ENCODE results near the gene CHRNA4. TPM values are rescaled to one million over a fixed set of nuclear protein-coding genes. Genes with fewer than 3 reads are reported as not detected.

CHRNA4 gene
- total RNA-seq, 2 experiments from 2014 or later, result not detected

DNA sequence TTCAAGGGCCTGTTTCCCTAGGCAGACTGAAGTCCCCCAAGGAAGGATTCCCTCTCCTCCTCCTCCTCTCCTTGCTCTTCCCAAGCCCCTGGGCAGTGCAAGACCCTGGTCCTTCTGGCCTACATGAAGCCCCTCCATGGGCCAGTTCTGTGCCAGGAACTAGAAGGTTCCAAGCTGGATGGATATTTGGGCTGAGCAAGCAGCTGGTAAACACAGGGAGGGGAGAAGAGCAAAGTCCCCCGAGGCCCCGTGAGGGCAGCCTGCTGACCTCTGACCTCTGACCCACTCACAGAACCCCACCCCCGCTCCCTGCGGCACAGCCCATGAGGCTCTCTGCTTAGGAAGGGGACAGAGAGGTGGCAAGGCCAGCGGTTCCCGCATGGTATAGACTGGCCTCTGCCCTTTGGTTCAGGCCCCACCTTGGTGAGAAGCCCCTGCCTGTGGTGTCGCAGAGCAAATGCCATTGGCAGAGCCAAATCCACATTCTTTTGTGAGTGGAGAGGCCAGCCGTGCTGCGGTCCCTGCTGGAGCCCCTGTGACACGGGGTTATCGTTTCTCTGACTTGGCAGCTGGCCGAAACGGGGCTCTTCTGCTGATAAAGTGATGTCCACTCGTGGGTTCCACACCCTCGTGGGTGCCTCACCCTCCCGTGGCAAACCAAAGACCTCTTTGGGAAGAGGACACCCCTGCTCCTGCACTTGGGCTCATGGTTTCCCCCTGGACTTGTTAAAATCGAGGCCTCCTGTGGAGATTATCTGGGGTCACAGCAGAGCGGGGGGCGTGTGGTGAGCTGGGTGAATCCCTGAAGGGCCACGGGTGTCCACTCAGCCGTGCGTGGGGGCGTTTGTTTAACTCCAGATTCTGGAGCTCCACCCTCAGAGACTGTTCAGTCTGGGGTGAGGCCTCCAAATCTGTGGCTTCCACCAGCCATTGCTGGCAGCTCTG is 2.1 kb upstream of the CHRNA4 start:
- intact Hi-C loops (cut with micrococcal nuclease), result no loop called here
- H3K27ac Mint-ChIP-seq, result no peak overlapping the region
- POLR2A ChIA-PET, result no interaction called here
- CTCF ChIA-PET, result no interaction called here
- H3K4me1 Mint-ChIP-seq (ENCODE audit: low read depth), result no peaks in the 10 kb centered on the region
- no peak overlapping the region for H3K4me3 Mint-ChIP-seq
- DNase-seq, result no peak
- H3K27me3 Mint-ChIP-seq, result peaks cover 30% of the 10 kb centered on the region
- no peaks in the 10 kb centered on the region for H3K36me3 Mint-ChIP-seq
- no peaks in the 10 kb centered on the region for H3K9me3 Mint-ChIP-seq

DNA sequence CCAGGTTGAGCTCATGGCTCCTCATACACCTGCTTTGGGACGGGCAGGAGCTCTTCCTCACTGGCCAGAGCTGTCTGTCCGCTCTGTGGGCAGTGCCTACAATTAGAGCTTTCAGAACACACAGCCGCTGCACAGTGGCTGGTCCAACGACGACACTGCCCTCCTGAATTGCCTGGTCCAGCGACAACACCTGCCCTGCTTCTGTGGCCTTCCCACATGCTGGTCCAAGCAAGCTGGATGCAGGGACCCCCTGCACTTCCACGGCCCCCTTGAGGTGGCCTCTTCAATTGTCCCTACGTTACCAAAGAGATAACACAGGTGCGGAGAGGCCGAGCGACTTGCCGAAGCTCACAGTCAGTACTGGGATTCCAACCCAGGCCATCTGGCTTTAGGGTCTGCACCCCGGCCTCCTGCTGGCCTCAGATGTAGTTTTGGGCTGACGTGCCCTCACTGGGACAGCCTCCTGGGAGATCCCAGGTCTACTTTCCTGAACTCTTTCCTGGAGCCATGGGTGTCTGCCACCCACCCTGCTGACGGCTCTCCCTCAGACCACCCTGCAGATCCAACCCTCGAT is 1.4 kb upstream of the CHRNA4 start:
- H3K27me3 Mint-ChIP-seq, result peaks cover 30% of the 10 kb centered on the region
- H3K27ac Mint-ChIP-seq, result no peak overlapping the region
- no peaks in the 10 kb centered on the region for H3K9me3 Mint-ChIP-seq
- CTCF ChIA-PET, result no interaction called here
- POLR2A ChIA-PET, result no interaction called here
- intact Hi-C loops (cut with micrococcal nuclease), result no loop called here
- DNase-seq, result no peak
- H3K4me3 Mint-ChIP-seq, result no peak overlapping the region
- no peaks in the 10 kb centered on the region for H3K36me3 Mint-ChIP-seq
- H3K4me1 Mint-ChIP-seq (ENCODE audit: low read depth), result no peaks in the 10 kb centered on the region

DNA sequence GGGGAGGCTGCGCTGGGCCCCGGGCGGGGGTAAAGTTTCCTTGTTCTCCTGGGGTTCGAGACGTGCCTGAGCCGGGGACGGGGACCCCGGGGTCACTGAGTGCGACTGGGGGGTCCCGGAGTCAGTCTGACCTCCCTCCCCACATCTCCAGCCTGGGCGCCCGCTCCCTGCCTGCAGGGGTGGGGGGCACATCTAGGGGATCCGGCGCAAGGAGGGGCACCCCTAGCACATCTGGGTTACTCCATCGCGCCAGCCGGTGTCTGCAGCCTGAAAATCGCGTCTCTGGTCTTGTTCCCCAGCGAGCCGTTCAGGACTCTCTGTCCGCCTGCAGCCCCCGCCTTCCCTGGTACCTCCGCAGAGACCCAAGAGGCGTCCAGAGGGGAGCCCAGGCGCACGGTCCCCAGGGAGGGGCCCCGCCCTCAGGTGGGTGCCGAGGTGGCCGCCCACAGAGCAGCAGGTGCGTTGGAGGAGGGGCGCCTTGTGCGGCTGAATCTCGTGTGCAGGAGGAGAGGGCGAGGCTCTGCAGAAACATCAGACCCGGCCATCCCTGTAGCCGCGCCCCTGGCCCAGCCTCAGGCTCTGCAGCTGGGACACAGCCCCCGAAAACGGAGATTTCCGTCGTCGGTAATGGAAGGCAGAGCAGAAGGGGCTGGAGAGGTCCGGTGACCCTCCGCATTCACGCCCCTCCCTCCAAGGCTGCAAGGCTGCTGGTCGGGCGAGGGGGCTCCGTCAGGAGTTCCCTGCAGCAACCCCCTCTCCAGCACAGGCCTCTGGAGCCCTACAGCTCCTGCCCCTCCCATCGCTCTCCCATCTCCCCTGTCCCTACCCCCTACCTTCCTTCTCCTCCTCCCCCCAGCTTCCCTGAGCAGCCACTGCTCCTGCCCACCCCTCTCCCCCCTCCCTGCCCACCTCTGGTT is 628 bp upstream of the CHRNA4 start:
- DNase-seq, result no peak
- CTCF ChIA-PET, result no interaction called here
- POLR2A ChIA-PET, result no interaction called here
- Mint-ChIP-seq H3K9me3 (no peaks in the 10 kb centered on the region), H3K36me3 (no peaks in the 10 kb centered on the region), H3K27ac (no peak overlapping the region), H3K27me3 (peaks cover 33% of the 10 kb centered on the region), H3K4me3 (no peak overlapping the region), H3K4me1 (ENCODE audit: low read depth) (no peaks in the 10 kb centered on the region)
- intact Hi-C loops (cut with micrococcal nuclease), result no loop called here

DNA sequence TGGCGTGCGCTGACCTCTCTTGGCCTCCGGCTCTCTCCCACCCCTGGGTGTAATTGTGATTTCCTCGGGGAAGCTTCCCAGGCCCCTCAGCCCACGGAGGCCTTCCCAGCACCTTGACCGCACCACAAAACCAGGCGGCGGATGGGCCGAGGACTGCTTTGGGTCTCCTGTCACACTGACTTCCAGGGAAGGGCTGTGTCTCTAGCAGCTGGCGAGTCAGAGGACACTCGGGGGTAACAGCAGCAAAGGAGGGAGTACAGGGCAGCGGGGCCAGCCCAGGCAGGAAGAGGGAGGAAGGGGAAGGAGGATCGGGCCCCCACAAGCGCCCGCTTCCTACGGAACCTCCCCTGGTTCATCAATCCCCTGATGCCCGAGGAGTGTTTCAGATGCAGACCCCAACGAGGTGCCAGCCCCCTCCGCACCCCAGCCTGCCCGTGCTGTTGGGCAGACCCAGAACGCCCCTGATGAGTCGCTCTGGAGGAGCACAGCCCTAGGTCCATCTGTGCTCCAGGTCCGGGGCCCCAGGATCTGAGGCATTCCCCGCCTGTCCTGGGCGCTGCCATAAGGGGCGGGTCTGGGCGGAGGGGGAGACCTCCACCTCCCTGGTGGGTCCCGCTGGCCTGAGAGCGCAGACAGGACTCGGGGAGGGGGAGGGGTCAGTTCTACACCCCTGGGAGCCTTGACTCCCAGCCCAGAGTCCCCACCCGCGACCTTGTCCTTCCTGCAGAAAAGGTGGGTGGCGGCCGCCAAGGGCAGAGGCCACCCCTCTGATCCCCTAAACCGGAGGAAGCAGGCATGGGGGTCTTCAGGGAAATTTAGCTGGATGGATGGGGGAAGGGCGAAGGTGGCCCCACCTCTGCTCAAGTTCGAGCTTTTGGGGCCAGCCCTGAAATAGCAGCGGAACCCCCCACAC is 956 bp downstream of the CHRNA4 start:
- Mint-ChIP-seq H3K36me3 (no peaks in the 10 kb centered on the region), H3K27me3 (peaks cover 28% of the 10 kb centered on the region), H3K27ac (no peak overlapping the region), H3K9me3 (no peaks in the 10 kb centered on the region), H3K4me1 (ENCODE audit: low read depth) (no peaks in the 10 kb centered on the region), H3K4me3 (no peak overlapping the region)
- ChIA-PET POLR2A (no interaction called here), CTCF (no interaction called here)
- intact Hi-C loops (cut with micrococcal nuclease), result no loop called here
- no peak for DNase-seq

DNA sequence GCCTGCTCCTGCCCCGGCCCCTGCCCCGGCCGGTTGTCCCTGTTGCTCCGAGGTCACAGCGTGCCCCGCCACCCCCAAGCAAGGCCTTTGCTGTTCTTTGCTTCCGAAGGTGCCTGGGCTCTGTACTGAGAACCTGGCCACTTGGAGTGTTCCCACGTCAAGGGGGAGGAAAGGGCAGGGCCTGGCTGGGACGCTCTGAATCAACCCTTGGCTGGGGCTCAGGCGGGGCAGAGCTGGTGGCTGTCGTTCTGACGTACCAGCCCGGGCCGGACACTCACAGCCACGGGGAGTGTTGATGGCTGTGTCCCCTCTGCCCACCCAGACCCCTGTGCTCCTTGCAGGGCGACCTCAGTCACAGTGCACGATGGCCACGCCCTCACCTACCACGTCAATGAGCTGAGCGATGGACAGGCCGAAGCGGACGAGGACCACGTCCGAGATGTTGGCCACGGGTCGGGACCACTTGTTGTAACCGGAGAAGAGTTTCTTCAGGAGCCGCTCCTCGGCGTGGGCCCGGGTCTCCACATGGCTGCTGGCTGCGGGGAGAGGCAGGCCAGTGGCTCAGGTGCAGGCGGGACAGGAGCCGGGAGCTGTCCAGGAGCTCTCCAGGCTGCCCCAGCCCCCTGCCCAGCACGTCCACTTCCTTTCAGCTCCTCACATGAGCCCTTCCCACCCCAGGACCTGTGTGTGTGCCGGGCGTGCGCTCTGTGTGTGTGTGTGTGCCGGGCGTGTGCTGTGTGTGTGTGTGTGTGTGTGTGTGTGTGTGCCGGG is 1.8 kb downstream of the CHRNA4 start:
- intact Hi-C loops (cut with micrococcal nuclease), result no loop called here
- H3K4me1 Mint-ChIP-seq (ENCODE audit: low read depth), result no peaks in the 10 kb centered on the region
- CTCF ChIA-PET, result no interaction called here
- peaks cover 24% of the 10 kb centered on the region for H3K27me3 Mint-ChIP-seq
- no peaks in the 10 kb centered on the region for H3K36me3 Mint-ChIP-seq
- no peak for DNase-seq
- POLR2A ChIA-PET, result no interaction called here
- H3K27ac Mint-ChIP-seq, result no peak overlapping the region
- no peaks in the 10 kb centered on the region for H3K9me3 Mint-ChIP-seq
- H3K4me3 Mint-ChIP-seq, result no peak overlapping the region

DNA sequence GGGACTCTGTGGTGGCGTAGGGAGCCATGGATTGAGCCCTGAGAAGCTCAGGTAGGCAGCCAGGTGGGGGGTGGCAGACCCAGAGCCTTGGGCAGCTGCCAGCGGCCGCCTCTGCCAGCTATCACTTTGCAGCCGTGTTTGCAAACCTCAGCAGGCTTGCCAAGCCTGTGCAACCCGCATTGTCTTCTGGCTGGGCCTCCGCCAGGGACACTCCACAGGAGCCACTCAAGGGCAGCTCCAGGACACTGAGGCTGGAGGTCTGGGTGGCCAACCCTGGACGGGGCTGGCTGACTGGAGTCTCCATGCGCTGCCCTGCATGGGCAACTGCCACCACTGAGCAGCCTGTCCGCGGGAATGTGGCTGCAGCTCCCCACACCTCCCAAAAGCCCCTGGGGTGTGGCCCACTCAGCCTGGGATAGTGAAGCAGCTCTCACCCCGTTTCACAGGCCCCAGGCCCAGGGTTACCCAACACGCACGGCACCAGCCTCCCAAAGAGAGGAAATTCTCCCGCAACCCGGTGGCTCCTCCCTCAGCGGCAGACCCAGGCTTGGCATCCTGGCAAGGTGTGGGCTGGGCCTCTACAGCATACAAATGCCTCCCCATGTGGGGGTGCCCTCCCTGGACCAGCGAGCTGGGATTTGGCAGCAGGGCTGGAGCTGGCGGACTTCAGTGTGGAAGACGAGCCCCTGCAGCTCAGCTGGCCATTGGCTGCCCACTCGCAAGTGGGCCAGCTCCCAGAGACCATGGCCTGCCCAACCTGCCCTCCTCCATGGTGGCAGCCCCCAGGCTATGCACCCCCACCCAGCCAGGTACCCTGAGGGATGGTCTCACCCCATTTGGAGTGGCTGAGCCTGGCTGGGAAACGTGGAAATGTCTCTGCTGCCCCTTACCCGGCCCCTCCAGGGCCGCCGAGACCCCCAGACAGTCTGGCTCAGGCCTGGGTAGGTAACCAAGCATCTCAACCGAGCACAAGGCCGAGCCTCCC is 2.9 kb downstream of the CHRNA4 start:
- CTCF ChIA-PET, result no interaction called here
- no peak overlapping the region for H3K4me3 Mint-ChIP-seq
- H3K4me1 Mint-ChIP-seq (ENCODE audit: low read depth), result no peaks in the 10 kb centered on the region
- H3K27me3 Mint-ChIP-seq, result peaks cover 24% of the 10 kb centered on the region
- no peaks in the 10 kb centered on the region for H3K36me3 Mint-ChIP-seq
- POLR2A ChIA-PET, result no interaction called here
- H3K27ac Mint-ChIP-seq, result no peak overlapping the region
- no peaks in the 10 kb centered on the region for H3K9me3 Mint-ChIP-seq
- DNase-seq, result no peak
- intact Hi-C loops (cut with micrococcal nuclease), result no loop called here

DNA sequence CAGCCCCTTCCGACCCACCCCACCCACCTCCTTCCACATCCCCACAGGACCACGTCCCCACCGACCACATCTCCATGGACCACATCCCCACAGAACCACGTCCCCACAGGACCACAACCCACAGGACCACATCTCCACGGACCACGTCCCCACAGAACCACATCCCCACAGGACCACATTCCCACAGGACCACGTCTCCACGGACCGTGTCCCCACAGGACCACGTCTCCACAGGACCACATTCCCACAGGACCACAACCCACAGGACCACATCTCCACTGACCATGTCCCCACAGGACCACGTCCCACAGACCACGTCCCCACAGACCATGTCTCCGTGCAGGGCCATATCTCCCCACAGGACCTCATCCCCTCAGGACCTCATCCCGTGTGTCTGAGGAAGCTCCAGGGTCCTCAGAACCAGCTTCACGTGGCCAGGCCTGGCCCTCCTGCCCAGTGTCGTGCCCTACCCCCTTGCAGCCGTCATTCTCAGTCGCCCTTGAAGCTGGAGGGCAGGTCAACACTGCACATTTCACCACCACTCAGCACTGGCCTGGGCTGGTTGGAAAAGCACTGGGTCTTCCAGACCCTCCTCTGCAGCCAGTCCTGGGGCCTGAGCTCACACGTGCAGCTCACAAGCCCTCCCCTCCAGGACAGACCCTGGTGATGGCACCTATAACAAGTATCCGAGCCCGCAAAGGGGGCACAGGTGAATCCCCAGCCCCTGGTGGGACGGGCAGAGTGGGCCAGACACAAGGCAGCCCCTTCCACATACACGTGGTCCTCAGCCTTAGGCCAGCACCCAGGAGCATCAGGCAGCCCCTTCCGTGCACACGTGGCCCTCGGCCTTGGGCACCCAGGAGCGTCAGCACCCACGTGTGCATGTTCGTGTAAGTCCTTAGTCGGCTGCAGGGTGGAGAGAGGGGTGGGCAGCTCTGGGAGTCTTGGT is 3.9 kb downstream of the CHRNA4 start:
- H3K27me3 Mint-ChIP-seq, result peaks cover 16% of the 10 kb centered on the region
- ChIA-PET POLR2A (no interaction called here), CTCF (no interaction called here)
- H3K9me3 Mint-ChIP-seq, result no peaks in the 10 kb centered on the region
- intact Hi-C loops (cut with micrococcal nuclease), result no loop called here
- no peaks in the 10 kb centered on the region for H3K36me3 Mint-ChIP-seq
- H3K27ac Mint-ChIP-seq, result no peak overlapping the region
- no peak for DNase-seq
- H3K4me3 Mint-ChIP-seq, result no peak overlapping the region
- no peaks in the 10 kb centered on the region for H3K4me1 Mint-ChIP-seq (ENCODE audit: low read depth)

DNA sequence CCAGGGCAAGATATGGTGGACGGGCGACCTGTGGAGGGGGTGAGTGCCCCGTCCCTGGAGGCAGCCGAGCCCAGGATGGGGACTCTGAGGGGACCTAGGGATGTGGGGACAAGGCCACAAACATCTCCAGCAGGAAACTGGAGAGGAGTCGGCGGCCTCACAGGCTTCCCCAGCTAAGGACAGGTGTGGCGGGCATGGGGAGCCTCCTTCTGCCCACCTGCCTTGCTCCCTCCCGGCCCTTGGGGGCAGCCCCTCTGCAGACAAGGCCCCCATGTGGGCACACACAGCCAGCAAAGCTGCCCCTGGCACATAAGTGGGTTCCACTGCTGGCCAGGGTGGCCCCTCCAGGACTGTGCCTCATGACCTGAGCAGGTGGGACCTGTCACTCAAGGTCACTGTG is 4.6 kb downstream of the CHRNA4 start:
- Mint-ChIP-seq H3K27ac (no peak overlapping the region), H3K4me3 (no peak overlapping the region), H3K4me1 (ENCODE audit: low read depth) (no peaks in the 10 kb centered on the region), H3K27me3 (peaks cover 16% of the 10 kb centered on the region), H3K9me3 (no peaks in the 10 kb centered on the region), H3K36me3 (no peaks in the 10 kb centered on the region)
- intact Hi-C loops (cut with micrococcal nuclease), result no loop called here
- ChIA-PET POLR2A (no interaction called here), CTCF (no interaction called here)
- DNase-seq, result no peak

DNA sequence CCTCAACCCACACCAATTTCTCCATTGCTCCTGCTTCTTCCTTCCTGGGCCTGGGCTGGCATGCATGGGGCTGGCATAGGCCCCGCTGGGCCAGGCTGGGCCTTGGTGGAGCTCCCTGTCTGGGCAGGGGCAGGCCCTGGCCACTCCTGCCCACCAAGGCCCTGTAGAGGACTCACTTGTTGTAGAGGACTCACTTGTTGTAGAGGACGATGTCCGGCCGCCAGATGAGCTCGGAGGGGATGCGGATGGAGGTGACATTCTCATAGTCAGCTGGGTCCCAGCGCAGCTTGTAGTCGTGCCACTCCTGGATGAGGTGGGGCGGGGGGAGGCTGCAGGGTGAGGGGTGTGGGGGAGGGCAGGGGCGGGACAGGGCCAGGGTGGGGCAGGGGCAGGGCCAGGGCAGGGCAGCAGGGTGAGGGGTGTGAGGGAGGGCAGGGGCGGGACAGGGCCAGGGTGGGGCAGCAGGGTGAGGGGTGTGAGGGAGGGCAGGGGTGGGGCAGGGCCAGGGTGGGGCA is 5.3 kb downstream of the CHRNA4 start:
- no peak for DNase-seq
- Mint-ChIP-seq H3K4me3 (no peak overlapping the region), H3K27ac (no peak overlapping the region), H3K9me3 (peaks cover under 1% of the 10 kb centered on the region), H3K36me3 (no peaks in the 10 kb centered on the region), H3K4me1 (ENCODE audit: low read depth) (no peaks in the 10 kb centered on the region), H3K27me3 (peaks cover 16% of the 10 kb centered on the region)
- intact Hi-C loops (cut with micrococcal nuclease), result no loop called here
- CTCF ChIA-PET, result no interaction called here
- POLR2A ChIA-PET, result no interaction called here
